ENCODE results near the gene ERGIC1.

ERGIC1 gene

DNA sequence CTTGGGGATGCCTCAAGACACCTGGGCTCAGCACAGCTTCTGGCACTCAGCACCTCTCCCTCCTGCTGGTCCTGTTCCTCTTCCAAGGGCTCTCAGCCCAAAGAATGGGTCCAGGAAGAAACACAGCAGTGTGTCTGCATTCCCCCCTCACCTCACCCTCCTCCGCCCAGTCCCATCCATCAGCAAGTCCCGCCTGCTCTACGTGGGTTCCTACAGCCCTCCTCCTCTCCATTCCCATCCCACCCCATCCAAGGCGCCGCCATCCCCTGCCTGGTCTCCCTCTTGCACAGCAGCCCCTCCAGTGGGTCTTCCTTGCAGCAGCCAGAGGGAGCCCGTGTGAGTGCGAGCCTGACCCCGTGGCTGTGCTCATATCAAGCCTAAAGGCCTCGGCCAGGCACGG is 72.8 kb downstream of the ERGIC1 start:
- H3K27ac Mint-ChIP-seq = no peak overlapping the region
- no peak for TF ChIP-seq CTCF (IDR thresholded peaks at IDR 0.05)

DNA sequence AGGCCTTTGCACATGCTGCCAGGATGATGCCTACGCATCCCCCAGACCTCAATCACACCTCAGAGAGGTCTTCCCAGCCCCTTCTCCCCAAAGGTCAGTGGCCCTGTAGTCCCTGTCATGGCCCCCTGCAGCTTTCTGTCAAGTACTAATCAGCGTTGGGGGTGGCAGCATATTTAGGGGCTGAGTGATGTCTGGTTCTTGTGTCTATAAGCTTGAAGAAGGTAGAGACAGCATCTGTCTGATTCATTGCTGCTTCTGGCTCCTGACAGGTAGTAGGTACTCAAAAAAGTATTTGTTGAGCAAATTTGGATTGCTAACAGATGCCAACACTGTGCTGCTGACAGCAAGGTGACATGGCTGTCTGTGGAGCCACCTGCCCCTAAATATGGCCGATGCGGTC is 73.6 kb downstream of the ERGIC1 start:
- Mint-ChIP-seq H3K9me3 (no peaks in the 10 kb centered on the region), H3K4me1 (peaks cover 81% of the 10 kb centered on the region), H3K36me3 (ENCODE audit: low read depth) (peaks cover 5% of the 10 kb centered on the region), H3K27me3 (ENCODE audit: low read depth, poor library complexity) (peaks cover under 1% of the 10 kb centered on the region), H3K4me3 (no peak overlapping the region), H3K27ac (no peak overlapping the region)
- TF ChIP-seq CTCF (IDR thresholded peaks at IDR 0.05) = no peak
- no peak for DNase-seq

More for the DNA sequence above, 72.8 kb downstream of the ERGIC1 start:
- no peak for DNase-seq
- no peaks in the 10 kb centered on the region for H3K9me3 Mint-ChIP-seq
- no peak overlapping the region for H3K4me3 Mint-ChIP-seq
- H3K27me3 Mint-ChIP-seq (ENCODE audit: low read depth, poor library complexity) = peaks cover 6% of the 10 kb centered on the region
- peaks cover 89% of the 10 kb centered on the region for H3K4me1 Mint-ChIP-seq
- H3K36me3 Mint-ChIP-seq (ENCODE audit: low read depth) = peaks cover 5% of the 10 kb centered on the region

DNA sequence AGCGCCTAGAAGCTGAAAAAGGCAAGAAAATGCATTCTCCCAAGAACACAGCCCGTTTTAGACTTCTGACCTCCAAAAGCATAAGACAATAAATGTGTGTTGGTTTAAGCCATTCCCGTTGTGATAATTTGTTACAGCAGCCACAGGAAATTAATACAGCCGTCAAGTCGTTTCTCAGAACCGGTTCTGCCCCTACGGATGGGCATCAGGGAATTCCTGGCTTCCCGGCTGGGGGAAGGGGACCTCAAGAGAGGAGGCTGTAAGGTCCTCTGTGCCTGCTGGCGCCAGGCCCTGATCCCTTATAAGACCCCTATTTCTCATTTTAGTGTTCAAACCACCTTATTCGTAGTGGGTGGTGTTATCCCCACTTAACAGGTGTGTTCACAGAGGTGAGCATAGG is 74.6 kb downstream of the ERGIC1 start:
- no peak for TF ChIP-seq CTCF (IDR thresholded peaks at IDR 0.05)
- Mint-ChIP-seq H3K27ac (no peak overlapping the region), H3K4me1 (peaks cover 71% of the 10 kb centered on the region)

DNA sequence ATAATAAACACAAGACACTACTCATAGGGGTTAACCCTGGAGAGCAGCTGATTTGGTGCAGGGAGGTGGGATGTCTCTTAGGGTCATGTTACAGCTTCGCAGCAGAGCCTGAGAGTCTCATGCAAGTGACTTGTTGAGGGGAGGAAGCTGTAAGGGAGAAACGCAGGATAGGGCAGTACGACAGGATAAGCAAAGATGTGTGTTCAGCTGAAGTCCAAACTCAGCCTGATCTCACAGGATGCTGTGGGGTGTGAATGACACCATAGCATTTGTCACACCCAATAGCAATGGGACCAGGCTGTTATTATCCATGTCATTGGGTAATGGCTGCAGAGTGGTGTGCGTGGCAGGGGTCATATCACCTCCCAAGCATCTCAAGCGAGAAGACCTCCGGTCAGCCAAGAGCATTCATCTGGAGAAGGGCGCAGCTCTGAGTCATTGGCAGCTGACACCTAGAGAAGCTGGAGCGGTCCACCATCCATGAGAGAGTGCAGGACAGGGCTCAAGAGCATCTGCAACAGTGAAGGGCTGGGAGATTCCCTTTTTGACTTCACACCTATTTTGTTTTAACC is 76.0 kb downstream of the ERGIC1 start:
- Mint-ChIP-seq H3K4me3 (no peak overlapping the region), H3K36me3 (ENCODE audit: low read depth) (peaks cover 9% of the 10 kb centered on the region), H3K27ac (peak overlapping the region; percentile 69), H3K9me3 (no peaks in the 10 kb centered on the region), H3K27me3 (ENCODE audit: low read depth, poor library complexity) (peaks cover 7% of the 10 kb centered on the region), H3K4me1 (peaks cover 57% of the 10 kb centered on the region)
- no peak for DNase-seq
- no peak for TF ChIP-seq CTCF (IDR thresholded peaks at IDR 0.05)

More for the DNA sequence above, 74.6 kb downstream of the ERGIC1 start:
- no peak overlapping the region for H3K4me3 Mint-ChIP-seq
- peaks cover 4% of the 10 kb centered on the region for H3K27me3 Mint-ChIP-seq (ENCODE audit: low read depth, poor library complexity)
- no peaks in the 10 kb centered on the region for H3K9me3 Mint-ChIP-seq
- DNase-seq = no peak
- H3K36me3 Mint-ChIP-seq (ENCODE audit: low read depth) = peaks cover 8% of the 10 kb centered on the region

DNA sequence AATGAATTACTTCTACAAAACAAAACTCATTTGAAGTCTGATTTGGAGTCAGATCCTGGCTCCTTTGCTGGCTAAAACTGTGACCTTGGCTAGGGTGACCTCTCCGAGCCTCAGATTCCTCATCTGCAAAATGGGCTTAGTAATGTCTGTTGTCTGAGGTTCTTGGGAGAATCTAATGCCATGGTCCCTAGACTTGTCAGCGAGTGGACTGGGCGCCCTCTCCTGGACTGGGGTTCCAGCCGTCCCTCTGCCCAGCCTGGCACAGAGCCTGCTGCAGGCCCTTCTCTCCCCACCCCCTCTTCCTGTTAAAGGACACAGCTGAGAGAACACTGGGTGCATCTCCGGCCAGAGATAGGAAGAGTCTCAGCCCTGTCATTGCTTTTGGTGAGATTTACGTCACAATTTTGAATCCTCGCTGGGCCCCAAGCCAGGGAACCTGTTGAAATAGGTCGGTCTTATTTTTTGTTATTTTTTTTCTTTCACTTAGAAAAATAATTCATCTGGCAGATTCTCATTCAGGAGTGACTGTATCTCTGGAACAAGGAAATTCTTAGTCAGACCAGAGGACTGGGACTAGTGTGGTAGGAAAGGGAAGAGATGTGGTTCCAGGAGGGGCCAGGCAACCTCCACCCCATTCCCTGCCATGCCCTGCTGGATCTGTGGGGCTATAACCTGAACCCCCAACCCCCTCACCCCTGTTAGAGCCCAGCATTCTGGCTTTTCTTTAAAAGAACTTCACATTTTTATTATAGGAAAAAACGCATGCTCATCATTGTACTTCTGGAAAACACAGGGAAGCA is 77.0 kb downstream of the ERGIC1 start:
- DNase-seq = no peak
- H3K27me3 Mint-ChIP-seq (ENCODE audit: low read depth, poor library complexity) = peaks cover 7% of the 10 kb centered on the region
- H3K36me3 Mint-ChIP-seq (ENCODE audit: low read depth) = peaks cover 17% of the 10 kb centered on the region
- H3K4me1 Mint-ChIP-seq = peaks cover 47% of the 10 kb centered on the region
- H3K27ac Mint-ChIP-seq = no peak overlapping the region
- H3K4me3 Mint-ChIP-seq = no peak overlapping the region
- H3K9me3 Mint-ChIP-seq = no peaks in the 10 kb centered on the region
- no peak for TF ChIP-seq CTCF (IDR thresholded peaks at IDR 0.05)

GRCh38 chr5:172911628-172911880 is 77.5 kb downstream of the ERGIC1 start:
- H3K36me3 Mint-ChIP-seq (ENCODE audit: low read depth) = peaks cover 20% of the 10 kb centered on the region
- peaks cover 7% of the 10 kb centered on the region for H3K27me3 Mint-ChIP-seq (ENCODE audit: low read depth, poor library complexity)
- no peak for TF ChIP-seq CTCF (IDR thresholded peaks at IDR 0.05)
- peaks cover 42% of the 10 kb centered on the region for H3K4me1 Mint-ChIP-seq
- H3K4me3 Mint-ChIP-seq = no peak overlapping the region
- H3K27ac Mint-ChIP-seq = no peak overlapping the region
- no peaks in the 10 kb centered on the region for H3K9me3 Mint-ChIP-seq
- no peak for DNase-seq

All from nephron progenitor cell (in vitro differentiated cells).